Measurements from ENCODE around the gene GRID2.

GRCh38 chr4:93469560-93469959 is 1165.8 kb downstream of the GRID2 start:
- TF ChIP-seq, protein P1, sequence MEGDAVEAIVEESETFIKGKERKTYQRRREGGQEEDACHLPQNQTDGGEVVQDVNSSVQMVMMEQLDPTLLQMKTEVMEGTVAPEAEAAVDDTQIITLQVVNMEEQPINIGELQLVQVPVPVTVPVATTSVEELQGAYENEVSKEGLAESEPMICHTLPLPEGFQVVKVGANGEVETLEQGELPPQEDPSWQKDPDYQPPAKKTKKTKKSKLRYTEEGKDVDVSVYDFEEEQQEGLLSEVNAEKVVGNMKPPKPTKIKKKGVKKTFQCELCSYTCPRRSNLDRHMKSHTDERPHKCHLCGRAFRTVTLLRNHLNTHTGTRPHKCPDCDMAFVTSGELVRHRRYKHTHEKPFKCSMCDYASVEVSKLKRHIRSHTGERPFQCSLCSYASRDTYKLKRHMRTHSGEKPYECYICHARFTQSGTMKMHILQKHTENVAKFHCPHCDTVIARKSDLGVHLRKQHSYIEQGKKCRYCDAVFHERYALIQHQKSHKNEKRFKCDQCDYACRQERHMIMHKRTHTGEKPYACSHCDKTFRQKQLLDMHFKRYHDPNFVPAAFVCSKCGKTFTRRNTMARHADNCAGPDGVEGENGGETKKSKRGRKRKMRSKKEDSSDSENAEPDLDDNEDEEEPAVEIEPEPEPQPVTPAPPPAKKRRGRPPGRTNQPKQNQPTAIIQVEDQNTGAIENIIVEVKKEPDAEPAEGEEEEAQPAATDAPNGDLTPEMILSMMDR (IDR thresholded peaks at IDR 0.05): no peak
- TF ChIP-seq POLR2A (IDR thresholded peaks at IDR 0.05): no peak
- TF ChIP-seq EP300 (IDR thresholded peaks at IDR 0.05): no peak

Data from tibial nerve (tissue), 4 donors.